Sigmoid colon (tissue), 4 donors: ENCODE data around the gene SCAI.

Experiments
- EP300 ChIP-seq, 4 donors: sonication (generic); formaldehyde crosslinking; IDR thresholded peaks; one replicate each; pipeline ENCODE4 v1.6.1; 2017; ENCODE audit warnings: antibody characterized with exemption in 4 of 4
- POLR2A ChIP-seq, 2 donors: fragments of 450-650 bp; IDR thresholded peaks; one replicate each; pipeline ENCODE4 v1.6.1; 2016; ENCODE audit warnings: antibody characterized with exemption in 2 of 2, mild to moderate bottlenecking in 2 of 2, moderate library complexity in 2 of 2
- POLR2AphosphoS5 ChIP-seq, 4 donors: sonication (generic); formaldehyde crosslinking; IDR thresholded peaks; one replicate each; pipeline ENCODE4 v1.6.1; 2017; ENCODE audit warnings: antibody characterized with exemption in 4 of 4
- TF ChIP-seq, protein P1 (sequence below), 4 experiments: fragments of 450-650 bp in 3 of 4; fragments of 200-600 bp in 1 of 4; IDR thresholded peaks; one replicate each; pipeline ENCODE4 v1.5.1; 2016 to 2019; ENCODE audit warnings: antibody characterized with exemption in 4 of 4, mild to moderate bottlenecking in 3 of 4, moderate library complexity in 2 of 4

GRCh38 chr9:124964056-124964455 is 179.3 kb downstream of the SCAI start:
- TF ChIP-seq EP300 (IDR thresholded peaks at IDR 0.05) (no peak), POLR2AphosphoS5 (IDR thresholded peaks at IDR 0.05) (no peak), POLR2A (IDR thresholded peaks at IDR 0.05) (no peak)
- TF ChIP-seq, protein P1, sequence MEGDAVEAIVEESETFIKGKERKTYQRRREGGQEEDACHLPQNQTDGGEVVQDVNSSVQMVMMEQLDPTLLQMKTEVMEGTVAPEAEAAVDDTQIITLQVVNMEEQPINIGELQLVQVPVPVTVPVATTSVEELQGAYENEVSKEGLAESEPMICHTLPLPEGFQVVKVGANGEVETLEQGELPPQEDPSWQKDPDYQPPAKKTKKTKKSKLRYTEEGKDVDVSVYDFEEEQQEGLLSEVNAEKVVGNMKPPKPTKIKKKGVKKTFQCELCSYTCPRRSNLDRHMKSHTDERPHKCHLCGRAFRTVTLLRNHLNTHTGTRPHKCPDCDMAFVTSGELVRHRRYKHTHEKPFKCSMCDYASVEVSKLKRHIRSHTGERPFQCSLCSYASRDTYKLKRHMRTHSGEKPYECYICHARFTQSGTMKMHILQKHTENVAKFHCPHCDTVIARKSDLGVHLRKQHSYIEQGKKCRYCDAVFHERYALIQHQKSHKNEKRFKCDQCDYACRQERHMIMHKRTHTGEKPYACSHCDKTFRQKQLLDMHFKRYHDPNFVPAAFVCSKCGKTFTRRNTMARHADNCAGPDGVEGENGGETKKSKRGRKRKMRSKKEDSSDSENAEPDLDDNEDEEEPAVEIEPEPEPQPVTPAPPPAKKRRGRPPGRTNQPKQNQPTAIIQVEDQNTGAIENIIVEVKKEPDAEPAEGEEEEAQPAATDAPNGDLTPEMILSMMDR (IDR thresholded peaks at IDR 0.05) = no peak
